Neutrophil (primary cell): ENCODE data around the gene MTFR2.

Experiments used
- H3K27ac ChIP-seq: fragments of 200-600 bp; sonication (generic); 2 replicates; pipeline ENCODE4 v1.5.1; 2016; ENCODE audit warnings: mild to moderate bottlenecking, moderate library complexity
- H3K27me3 ChIP-seq: fragments of 200-600 bp; sonication (generic); 2 replicates; pipeline ENCODE4 v1.6.0; 2016; ENCODE audit warnings: mild to moderate bottlenecking
- H3K36me3 ChIP-seq: fragments of 200-600 bp; sonication (generic); 2 replicates; pipeline ENCODE4 v1.5.1; 2017
- H3K4me1 ChIP-seq, 2 experiments: fragments of 200-600 bp in 1 of 2; sonication (generic) in 1 of 2; 1 replicate in 1 of 2; 2 replicates in 1 of 2; pipeline versions ENCODE4 v1.5.1 to v1.6.1; 2013 to 2016; ENCODE audit warnings: low read depth in 1 of 2, low read length in 1 of 2, mild to moderate bottlenecking in 1 of 2, moderate library complexity in 1 of 2; ENCODE audit not compliant: control insufficient read depth in 1 of 2, insufficient read depth in 1 of 2
- H3K4me3 ChIP-seq, 2 experiments: fragments of 200-600 bp in 1 of 2; sonication (generic) in 1 of 2; 1 replicate in 1 of 2; 2 replicates in 1 of 2; pipeline ENCODE4 v1.5.1; 2013 to 2016; ENCODE audit warnings: low read depth in 1 of 2, low read length in 1 of 2, mild to moderate bottlenecking in 1 of 2, moderate library complexity in 1 of 2
- H3K9me3 ChIP-seq: fragments of 200-600 bp; sonication (generic); 2 replicates; pipeline ENCODE4 v1.5.1; 2016
- TF ChIP-seq, protein P1 (sequence below): fragments of 200-600 bp; sonication (generic); IDR thresholded peaks from 2 replicates; pipeline ENCODE4 v1.5.1; 2016; ENCODE audit warnings: antibody characterized with exemption

Gene MTFR2

DNA sequence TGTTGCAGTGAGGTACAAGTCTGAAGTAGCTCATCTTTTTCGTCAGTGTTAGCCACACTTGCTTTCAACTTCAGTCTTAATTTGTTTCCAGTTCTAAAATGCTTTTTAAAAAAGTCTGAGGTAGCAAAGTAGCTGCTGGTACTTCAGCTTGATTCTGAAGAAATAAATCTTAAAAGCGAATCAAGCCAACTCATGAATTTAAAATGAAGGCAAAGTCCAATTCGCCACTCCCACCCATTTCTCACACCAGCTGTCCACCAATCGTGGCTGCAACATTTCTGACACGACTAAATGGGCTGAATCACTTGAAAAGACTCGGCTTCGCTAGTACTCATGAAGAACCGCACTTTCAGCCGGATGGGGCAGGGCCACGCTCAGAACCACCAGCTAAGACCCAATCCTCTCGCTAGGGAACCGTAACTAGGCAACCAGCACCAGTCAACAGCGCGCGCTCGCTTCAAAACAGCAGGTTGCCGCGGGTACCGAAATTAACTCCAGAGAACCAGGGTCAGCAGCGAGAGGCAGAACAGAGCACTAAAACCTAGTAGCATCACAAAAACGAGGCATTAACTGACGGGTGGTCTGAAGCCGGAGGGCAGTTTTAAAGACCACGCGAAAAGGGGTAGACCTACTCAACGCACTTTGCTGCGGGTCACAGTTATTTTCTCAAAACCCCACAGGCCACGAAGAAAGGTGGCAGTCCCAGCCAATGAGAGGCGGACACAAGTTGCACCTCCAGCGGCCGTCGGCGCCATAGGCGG lies 38.6 kb upstream of the MTFR2 start:
- no peaks in the 10 kb centered on the region for H3K36me3 ChIP-seq
- TF ChIP-seq, protein P1, sequence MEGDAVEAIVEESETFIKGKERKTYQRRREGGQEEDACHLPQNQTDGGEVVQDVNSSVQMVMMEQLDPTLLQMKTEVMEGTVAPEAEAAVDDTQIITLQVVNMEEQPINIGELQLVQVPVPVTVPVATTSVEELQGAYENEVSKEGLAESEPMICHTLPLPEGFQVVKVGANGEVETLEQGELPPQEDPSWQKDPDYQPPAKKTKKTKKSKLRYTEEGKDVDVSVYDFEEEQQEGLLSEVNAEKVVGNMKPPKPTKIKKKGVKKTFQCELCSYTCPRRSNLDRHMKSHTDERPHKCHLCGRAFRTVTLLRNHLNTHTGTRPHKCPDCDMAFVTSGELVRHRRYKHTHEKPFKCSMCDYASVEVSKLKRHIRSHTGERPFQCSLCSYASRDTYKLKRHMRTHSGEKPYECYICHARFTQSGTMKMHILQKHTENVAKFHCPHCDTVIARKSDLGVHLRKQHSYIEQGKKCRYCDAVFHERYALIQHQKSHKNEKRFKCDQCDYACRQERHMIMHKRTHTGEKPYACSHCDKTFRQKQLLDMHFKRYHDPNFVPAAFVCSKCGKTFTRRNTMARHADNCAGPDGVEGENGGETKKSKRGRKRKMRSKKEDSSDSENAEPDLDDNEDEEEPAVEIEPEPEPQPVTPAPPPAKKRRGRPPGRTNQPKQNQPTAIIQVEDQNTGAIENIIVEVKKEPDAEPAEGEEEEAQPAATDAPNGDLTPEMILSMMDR, result peak; percentile 70

DNA sequence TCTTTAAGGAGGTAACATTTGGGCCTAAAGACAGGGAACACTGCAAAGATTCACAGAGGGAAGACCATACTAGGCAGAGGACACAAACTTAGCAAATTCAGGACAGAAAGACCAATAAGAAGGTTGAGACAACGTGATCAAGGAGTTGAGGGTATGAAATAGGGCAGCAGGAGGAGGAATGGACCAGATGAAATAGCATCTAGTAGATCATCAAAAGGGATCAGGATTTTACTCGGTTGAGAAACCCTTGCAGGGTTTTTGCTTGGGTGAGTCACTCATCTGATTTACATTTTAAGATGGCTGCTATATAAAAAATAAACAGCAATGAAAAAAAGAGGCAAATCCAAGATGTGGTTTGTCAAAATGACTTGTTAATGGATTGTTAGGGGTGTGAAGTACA lies 34.8 kb upstream of the MTFR2 start:
- no peaks in the 10 kb centered on the region for H3K27me3 ChIP-seq
- TF ChIP-seq, protein P1, result no peak
- H3K9me3 ChIP-seq, result no peaks in the 10 kb centered on the region
- no peak overlapping the region for H3K4me3 ChIP-seq
- H3K27ac ChIP-seq, result peak overlapping the region; percentile 31
- H3K4me1 ChIP-seq, result peaks cover 50 to 78% of the 10 kb centered on the region in 2 experiments
- H3K36me3 ChIP-seq, result peaks cover 9% of the 10 kb centered on the region

More for the DNA sequence above, 38.6 kb upstream of the MTFR2 start:
- Histone ChIP-seq H3K27me3 (no peaks in the 10 kb centered on the region), H3K9me3 (no peaks in the 10 kb centered on the region), H3K4me3 (peak overlapping the region; percentile 100), H3K27ac (peak overlapping the region; percentile 99), H3K4me1 (peaks cover 41 to 56% of the 10 kb centered on the region in 2 experiments)

DNA sequence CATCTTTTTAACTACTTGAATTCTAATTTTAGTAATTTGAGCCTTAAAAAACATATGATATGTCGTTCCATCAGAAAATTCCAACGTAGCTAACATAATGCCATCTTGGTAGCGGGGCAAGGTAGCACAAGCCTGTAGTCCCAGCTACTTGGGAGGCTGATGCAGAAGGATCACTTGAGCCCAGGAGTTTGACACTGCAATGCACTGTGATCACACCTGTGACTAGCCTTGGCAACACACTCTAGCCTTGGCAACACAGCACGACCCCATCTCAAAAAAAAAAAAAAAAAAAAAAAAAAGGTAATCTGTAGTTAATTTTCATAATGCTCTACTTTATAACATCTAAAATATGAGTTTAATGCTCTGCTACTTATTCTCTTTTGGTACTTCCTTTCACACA lies 32.8 kb upstream of the MTFR2 start:
- no peak overlapping the region for H3K4me3 ChIP-seq
- H3K4me1 ChIP-seq, result peaks cover 39 to 70% of the 10 kb centered on the region in 2 experiments
- no peaks in the 10 kb centered on the region for H3K9me3 ChIP-seq
- H3K27ac ChIP-seq, result no peak overlapping the region
- H3K27me3 ChIP-seq, result no peaks in the 10 kb centered on the region
- TF ChIP-seq, protein P1, result no peak
- peaks cover 28% of the 10 kb centered on the region for H3K36me3 ChIP-seq

DNA sequence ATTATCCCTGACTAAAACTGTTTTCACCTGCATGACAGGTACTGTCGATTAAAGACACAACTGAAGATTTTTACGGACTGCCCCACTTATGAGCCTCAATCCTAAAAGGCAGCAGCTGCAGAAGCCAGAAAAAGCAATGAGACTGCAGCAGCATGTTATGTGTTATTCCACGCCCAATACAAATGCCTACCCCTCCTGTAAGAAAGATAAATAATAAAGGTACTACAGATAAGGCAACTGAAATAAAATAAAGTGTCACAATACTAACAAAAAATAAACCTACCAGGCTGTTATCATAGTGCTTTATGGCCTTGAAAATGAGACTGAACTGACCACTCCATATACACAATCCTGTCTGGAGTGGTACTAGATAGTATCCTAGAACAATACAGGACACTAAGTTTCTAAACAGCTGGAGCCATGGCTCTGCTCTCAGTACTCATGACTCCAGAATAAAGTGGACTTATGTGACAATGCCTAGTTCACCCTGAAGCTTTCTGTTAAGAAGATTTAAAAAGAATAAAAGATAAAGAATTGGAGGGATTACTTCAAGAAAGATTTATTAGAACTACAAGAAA lies 30.0 kb upstream of the MTFR2 start:
- Histone ChIP-seq H3K9me3 (no peaks in the 10 kb centered on the region), H3K36me3 (peaks cover 49% of the 10 kb centered on the region), H3K27ac (no peak overlapping the region), H3K4me3 (no peak overlapping the region), H3K27me3 (no peaks in the 10 kb centered on the region), H3K4me1 (peaks cover 23 to 46% of the 10 kb centered on the region in 2 experiments)
- TF ChIP-seq, protein P1, result no peak

DNA sequence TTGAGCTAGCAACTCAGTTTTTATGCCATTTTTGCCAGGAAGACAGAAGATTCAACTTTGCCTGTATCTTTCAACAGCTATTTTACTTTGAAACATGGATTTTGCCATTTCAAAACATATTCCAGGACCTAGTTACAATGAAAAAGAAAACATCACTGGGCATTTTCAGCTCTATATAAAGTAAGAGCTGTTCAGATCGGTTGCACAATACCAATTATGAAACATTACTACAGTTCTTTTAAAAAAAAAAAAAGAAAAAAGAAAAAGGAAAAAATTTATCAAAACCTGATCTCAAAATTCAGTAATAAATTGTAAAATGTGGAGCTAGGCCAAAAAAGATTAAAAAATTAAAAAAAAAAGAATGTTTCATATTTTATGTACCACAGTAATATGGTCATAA lies 24.0 kb upstream of the MTFR2 start:
- H3K36me3 ChIP-seq, result peaks cover 90% of the 10 kb centered on the region
- no peaks in the 10 kb centered on the region for H3K27me3 ChIP-seq
- no peaks in the 10 kb centered on the region for H3K9me3 ChIP-seq
- H3K27ac ChIP-seq, result no peak overlapping the region
- no peak overlapping the region for H3K4me3 ChIP-seq
- TF ChIP-seq, protein P1, result no peak
- no peaks in the 10 kb centered on the region for H3K4me1 ChIP-seq
